ENCODE data around the gene DLGAP1. TPM values are rescaled to one million over a fixed set of nuclear protein-coding genes. Genes with fewer than 3 reads are reported as not detected.

Gene DLGAP1
- polyA plus RNA-seq, 1 of the 3 experiments (the other 2 are of a cell fraction): not detected

DNA sequence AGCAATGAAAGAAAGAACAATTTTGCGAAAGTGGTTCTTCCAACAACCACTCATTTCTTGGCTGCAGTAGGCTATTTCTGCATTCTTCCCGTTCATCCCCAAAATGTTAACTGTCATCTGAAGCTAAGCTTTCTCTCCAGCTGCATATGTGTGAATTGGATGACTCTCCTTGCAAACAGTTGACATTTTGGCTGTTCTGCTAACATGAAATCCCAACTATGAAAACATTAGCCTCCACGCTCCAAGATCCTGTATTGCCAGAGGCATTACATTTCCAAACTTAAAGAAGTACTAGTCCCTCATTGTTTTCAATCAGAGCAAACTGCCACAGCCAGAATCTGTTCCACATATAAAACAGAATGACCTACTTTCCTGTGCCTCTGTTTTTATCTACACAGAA is 916.7 kb downstream of the DLGAP1 start:
- Histone ChIP-seq H2AFZ (ENCODE audit: low read depth) (no peak overlapping the region), H3K36me3 (replicated peaks in 1 of 2; ENCODE audit: control insufficient read depth in 1 of 2, insufficient read depth in 2 of 2, low read length in 1 of 2) (no peaks in the 10 kb centered on the region), H4K20me1 (ENCODE audit: insufficient read depth) (no peaks in the 10 kb centered on the region), H3K9ac (no peak overlapping the region), H3K27ac (ENCODE audit: low read depth in 2 of 2, low read length in 1 of 2) (no peak overlapping the region), H3F3A (replicated peaks; ENCODE audit: insufficient read depth) (no peaks in the 10 kb centered on the region), H3K4me1 (ENCODE audit: control insufficient read depth in 1 of 2, insufficient read depth in 2 of 2, low read depth in 1 of 2, low read length in 1 of 2) (no peaks in the 10 kb centered on the region), H3K4me3 (ENCODE audit: low read depth in 2 of 2, low read length in 1 of 2) (no peak overlapping the region), H3K9me2 (no peaks in the 10 kb centered on the region), H3K27me3 (ENCODE audit: insufficient read depth) (no peaks in the 10 kb centered on the region), H3K79me2 (ENCODE audit: insufficient read depth) (no peaks in the 10 kb centered on the region), H3K9me3 (no peaks in the 10 kb centered on the region), H3K4me2 (no peak overlapping the region)
- DNase-seq: no peak
- CTCF ChIA-PET: interaction anchor here (1.9 to 2.0 kb wide), 2 partner anchors 46 to 84 kb away, joined by 4 to 9 read pairs; no protein-coding TSS in a partner anchor
- POLR2A ChIA-PET: no interaction called here
- WGBS (ENCODE audit: low lambda C conversion rate): 67% methylated on average over 3 of the region's 3 CpGs
- TF ChIP-seq GABPA (IDR thresholded peaks at IDR 0.05; ENCODE audit: low read depth) (no peak), NFIC (IDR thresholded peaks at IDR 0.05; ENCODE audit: borderline replicate concordance) (no peak), SMC3 (IDR thresholded peaks at IDR 0.05; ENCODE audit: low read depth, low read length) (no peak), JUND (IDR thresholded peaks at IDR 0.05) (no peak), TCF12 (IDR thresholded peaks at IDR 0.05) (no peak), TEAD4 (IDR thresholded peaks at IDR 0.05; ENCODE audit: borderline replicate concordance, insufficient read depth) (no peak), EZH2phosphoT487 (IDR thresholded peaks at IDR 0.05; ENCODE audit: borderline replicate concordance, low read depth) (no peak), FOSL2 (IDR thresholded peaks at IDR 0.05; ENCODE audit: borderline replicate concordance, low read depth) (no peak), RCOR1 (IDR thresholded peaks at IDR 0.05; ENCODE audit: low read length) (no peak), MXI1 (IDR thresholded peaks at IDR 0.05; ENCODE audit: low read depth, low read length) (no peak), SIN3A (IDR thresholded peaks at IDR 0.05; ENCODE audit: borderline replicate concordance, low read depth, low read length) (no peak), TAF1 (IDR thresholded peaks at IDR 0.05; ENCODE audit: borderline replicate concordance, low read depth, low read length) (no peak), POLR2AphosphoS5 (IDR thresholded peaks at IDR 0.05; ENCODE audit: low read depth, low read length) (no peak), MEF2A (IDR thresholded peaks at IDR 0.05; ENCODE audit: borderline replicate concordance, low read depth) (no peak), YY1 (IDR thresholded peaks at IDR 0.05; ENCODE audit: low read depth) (no peak)
- TF ChIP-seq, protein P1, sequence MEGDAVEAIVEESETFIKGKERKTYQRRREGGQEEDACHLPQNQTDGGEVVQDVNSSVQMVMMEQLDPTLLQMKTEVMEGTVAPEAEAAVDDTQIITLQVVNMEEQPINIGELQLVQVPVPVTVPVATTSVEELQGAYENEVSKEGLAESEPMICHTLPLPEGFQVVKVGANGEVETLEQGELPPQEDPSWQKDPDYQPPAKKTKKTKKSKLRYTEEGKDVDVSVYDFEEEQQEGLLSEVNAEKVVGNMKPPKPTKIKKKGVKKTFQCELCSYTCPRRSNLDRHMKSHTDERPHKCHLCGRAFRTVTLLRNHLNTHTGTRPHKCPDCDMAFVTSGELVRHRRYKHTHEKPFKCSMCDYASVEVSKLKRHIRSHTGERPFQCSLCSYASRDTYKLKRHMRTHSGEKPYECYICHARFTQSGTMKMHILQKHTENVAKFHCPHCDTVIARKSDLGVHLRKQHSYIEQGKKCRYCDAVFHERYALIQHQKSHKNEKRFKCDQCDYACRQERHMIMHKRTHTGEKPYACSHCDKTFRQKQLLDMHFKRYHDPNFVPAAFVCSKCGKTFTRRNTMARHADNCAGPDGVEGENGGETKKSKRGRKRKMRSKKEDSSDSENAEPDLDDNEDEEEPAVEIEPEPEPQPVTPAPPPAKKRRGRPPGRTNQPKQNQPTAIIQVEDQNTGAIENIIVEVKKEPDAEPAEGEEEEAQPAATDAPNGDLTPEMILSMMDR (IDR thresholded peaks at IDR 0.05): no peak
- TF ChIP-seq, protein P2, sequence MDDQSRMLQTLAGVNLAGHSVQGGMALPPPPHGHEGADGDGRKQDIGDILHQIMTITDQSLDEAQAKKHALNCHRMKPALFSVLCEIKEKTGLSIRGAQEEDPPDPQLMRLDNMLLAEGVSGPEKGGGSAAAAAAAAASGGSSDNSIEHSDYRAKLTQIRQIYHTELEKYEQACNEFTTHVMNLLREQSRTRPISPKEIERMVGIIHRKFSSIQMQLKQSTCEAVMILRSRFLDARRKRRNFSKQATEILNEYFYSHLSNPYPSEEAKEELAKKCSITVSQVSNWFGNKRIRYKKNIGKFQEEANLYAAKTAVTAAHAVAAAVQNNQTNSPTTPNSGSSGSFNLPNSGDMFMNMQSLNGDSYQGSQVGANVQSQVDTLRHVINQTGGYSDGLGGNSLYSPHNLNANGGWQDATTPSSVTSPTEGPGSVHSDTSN (IDR thresholded peaks at IDR 0.05): no peak
- TF ChIP-seq, protein P3, sequence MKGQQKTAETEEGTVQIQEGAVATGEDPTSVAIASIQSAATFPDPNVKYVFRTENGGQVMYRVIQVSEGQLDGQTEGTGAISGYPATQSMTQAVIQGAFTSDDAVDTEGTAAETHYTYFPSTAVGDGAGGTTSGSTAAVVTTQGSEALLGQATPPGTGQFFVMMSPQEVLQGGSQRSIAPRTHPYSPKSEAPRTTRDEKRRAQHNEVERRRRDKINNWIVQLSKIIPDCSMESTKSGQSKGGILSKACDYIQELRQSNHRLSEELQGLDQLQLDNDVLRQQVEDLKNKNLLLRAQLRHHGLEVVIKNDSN (IDR thresholded peaks at IDR 0.05; ENCODE audit: borderline replicate concordance, low read depth): no peak
